ENCODE measurements around the gene MANBA. TPM values are rescaled to one million over a fixed set of nuclear protein-coding genes. Genes with fewer than 3 reads are reported as not detected.

MANBA gene
- 30.6 TPM for total RNA-seq

GRCh38 chr4:102760645-102761295, at the start of gene MANBA:
Gene MANBA, minus strand, starts transcription at chr4:102760968. Its CDS starts 74 bp downstream, at chr4:102760894.
- ATAC-seq, result peak; percentile 99
- intact Hi-C loops (cut with DNase I), result no loop called here
- peak; percentile 91 for DNase-seq (ENCODE audit: low spot score)

GRCh38 chr4:102809691-102810090, 48.9 kb upstream of the MANBA start:
- no peak for ATAC-seq
- intact Hi-C loops (cut with DNase I), result no loop called here
- no peak for DNase-seq (ENCODE audit: low spot score)

- intact Hi-C loops (cut with DNase I), result no loop called here
- ATAC-seq (peak; percentile 52), DNase-seq (ENCODE audit: low spot score) (no peak)
Measured at GRCh38 chr4:102809190-102809589, 48.4 kb upstream of the MANBA start.

- ATAC-seq, result no peak
- no peak for DNase-seq (ENCODE audit: low spot score)
- intact Hi-C loops (cut with DNase I), result no loop called here
Measured at GRCh38 chr4:102808009-102808408, 47.2 kb upstream of the MANBA start.

GRCh38 chr4:102807345-102807744, 46.6 kb upstream of the MANBA start:
- intact Hi-C loops (cut with DNase I), result no loop called here
- ATAC-seq (no peak), DNase-seq (ENCODE audit: low spot score) (no peak)

- DNase-seq (ENCODE audit: low spot score) (no peak), ATAC-seq (no peak)
- intact Hi-C loops (cut with DNase I), result no loop called here
Measured at GRCh38 chr4:102799816-102800215, 39.0 kb upstream of the MANBA start.

- ATAC-seq (no peak), DNase-seq (ENCODE audit: low spot score) (no peak)
- intact Hi-C loops (cut with DNase I), result no loop called here
Measured at GRCh38 chr4:102794999-102795398, 34.2 kb upstream of the MANBA start.

GRCh38 chr4:102792361-102792936, 31.7 kb upstream of the MANBA start:
- no peak for ATAC-seq
- intact Hi-C loops (cut with DNase I), result no loop called here
- no peak for DNase-seq (ENCODE audit: low spot score)

- DNase-seq (ENCODE audit: low spot score) (no peak), ATAC-seq (peak; percentile 30)
- intact Hi-C loops (cut with DNase I), result no loop called here
Measured at GRCh38 chr4:102791318-102791835, 30.6 kb upstream of the MANBA start.

GRCh38 chr4:102789317-102789717, 28.5 kb upstream of the MANBA start:
- intact Hi-C loops (cut with DNase I), result no loop called here
- ATAC-seq (no peak), DNase-seq (ENCODE audit: low spot score) (no peak)

GRCh38 chr4:102787944-102788343, 27.2 kb upstream of the MANBA start:
- intact Hi-C loops (cut with DNase I), result no loop called here
- DNase-seq (ENCODE audit: low spot score) (no peak), ATAC-seq (no peak)

GRCh38 chr4:102787096-102787881, 26.5 kb upstream of the MANBA start:
- ATAC-seq (no peak), DNase-seq (ENCODE audit: low spot score) (no peak)
- intact Hi-C loops (cut with DNase I), result no loop called here

GRCh38 chr4:102786279-102786678, 25.5 kb upstream of the MANBA start:
- no peak for ATAC-seq
- DNase-seq (ENCODE audit: low spot score), result no peak
- intact Hi-C loops (cut with DNase I), result no loop called here

GRCh38 chr4:102783006-102783405, 22.2 kb upstream of the MANBA start:
- intact Hi-C loops (cut with DNase I), result no loop called here
- ATAC-seq (no peak), DNase-seq (ENCODE audit: low spot score) (no peak)

- intact Hi-C loops (cut with DNase I), result no loop called here
- ATAC-seq (no peak), DNase-seq (ENCODE audit: low spot score) (no peak)
Measured at GRCh38 chr4:102781570-102781969, 20.8 kb upstream of the MANBA start.

GRCh38 chr4:102780476-102781144, 19.8 kb upstream of the MANBA start:
- ATAC-seq, result no peak
- DNase-seq (ENCODE audit: low spot score), result no peak
- intact Hi-C loops (cut with DNase I), result no loop called here

GRCh38 chr4:102779204-102779603, 18.4 kb upstream of the MANBA start:
- ATAC-seq, result no peak
- intact Hi-C loops (cut with DNase I), result no loop called here
- DNase-seq (ENCODE audit: low spot score), result no peak

GRCh38 chr4:102778720-102779119, 18.0 kb upstream of the MANBA start:
- DNase-seq (ENCODE audit: low spot score) (no peak), ATAC-seq (no peak)
- intact Hi-C loops (cut with DNase I), result no loop called here

GRCh38 chr4:102775805-102776204, 15.0 kb upstream of the MANBA start:
- DNase-seq (ENCODE audit: low spot score) (no peak), ATAC-seq (no peak)
- intact Hi-C loops (cut with DNase I), result no loop called here

GRCh38 chr4:102774254-102774653, 13.5 kb upstream of the MANBA start:
- ATAC-seq (no peak), DNase-seq (ENCODE audit: low spot score) (no peak)
- intact Hi-C loops (cut with DNase I), result no loop called here

Measured in sciatic nerve (tissue), 2 donors.